Spleen (tissue), 7 donors: Measurements from ENCODE around the gene ATP5F1D.

Source experiments
- CTCF ChIP-seq, 11 experiments: fragments of 200-600 bp in 7 of 11; fragments of 450-650 bp in 4 of 11; sonication (generic) in 4 of 11; IDR thresholded peaks in 8 of 11; conservative IDR thresholded peaks in 3 of 11; 1 replicate in 7 of 11; 2 replicates in 4 of 11; pipeline versions ENCODE4 v1.4.0 to v1.8.0; 2016 to 2021; ENCODE audit warnings: antibody characterized with exemption in 11 of 11, inconsistent platforms in 4 of 11, mild to moderate bottlenecking in 1 of 11
- POLR2AphosphoS5 ChIP-seq, 3 donors: sonication (generic); formaldehyde crosslinking; IDR thresholded peaks; one replicate each; pipeline ENCODE4 v1.5.1; 2017; ENCODE audit warnings: antibody characterized with exemption in 3 of 3
- donor health status: DM: no; HTN: no; CAD: no; lungs with moderate emphysema.
- donor health status: DM: no; HTN: no; CAD: no.
- donor health status: DM: no; HTN: no; CAD: no.

- TF ChIP-seq CTCF (IDR thresholded peaks at IDR 0.05 in 8 of 11, conservative IDR thresholded peaks at IDR 0.05 in 3 of 11) (no peak), POLR2AphosphoS5 (IDR thresholded peaks at IDR 0.05) (no peak)
Observed at GRCh38 chr19:1278074-1278473, 36.5 kb downstream of the ATP5F1D start.
